Medulla oblongata (tissue), 1 donor: ENCODE results near the gene TMPRSS7.
A peak's percentile ranks its signal among the peaks of the same experiment; 100 is the strongest.

ENCODE experiments used
- DNase-seq: peaks from one replicate; pipeline ENCODE4 v3.0.0-alpha.2; 2015; ENCODE audit errors: extremely low spot score

The TMPRSS7 gene, protein sequence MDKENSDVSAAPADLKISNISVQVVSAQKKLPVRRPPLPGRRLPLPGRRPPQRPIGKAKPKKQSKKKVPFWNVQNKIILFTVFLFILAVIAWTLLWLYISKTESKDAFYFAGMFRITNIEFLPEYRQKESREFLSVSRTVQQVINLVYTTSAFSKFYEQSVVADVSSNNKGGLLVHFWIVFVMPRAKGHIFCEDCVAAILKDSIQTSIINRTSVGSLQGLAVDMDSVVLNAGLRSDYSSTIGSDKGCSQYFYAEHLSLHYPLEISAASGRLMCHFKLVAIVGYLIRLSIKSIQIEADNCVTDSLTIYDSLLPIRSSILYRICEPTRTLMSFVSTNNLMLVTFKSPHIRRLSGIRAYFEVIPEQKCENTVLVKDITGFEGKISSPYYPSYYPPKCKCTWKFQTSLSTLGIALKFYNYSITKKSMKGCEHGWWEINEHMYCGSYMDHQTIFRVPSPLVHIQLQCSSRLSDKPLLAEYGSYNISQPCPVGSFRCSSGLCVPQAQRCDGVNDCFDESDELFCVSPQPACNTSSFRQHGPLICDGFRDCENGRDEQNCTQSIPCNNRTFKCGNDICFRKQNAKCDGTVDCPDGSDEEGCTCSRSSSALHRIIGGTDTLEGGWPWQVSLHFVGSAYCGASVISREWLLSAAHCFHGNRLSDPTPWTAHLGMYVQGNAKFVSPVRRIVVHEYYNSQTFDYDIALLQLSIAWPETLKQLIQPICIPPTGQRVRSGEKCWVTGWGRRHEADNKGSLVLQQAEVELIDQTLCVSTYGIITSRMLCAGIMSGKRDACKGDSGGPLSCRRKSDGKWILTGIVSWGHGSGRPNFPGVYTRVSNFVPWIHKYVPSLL

DNA sequence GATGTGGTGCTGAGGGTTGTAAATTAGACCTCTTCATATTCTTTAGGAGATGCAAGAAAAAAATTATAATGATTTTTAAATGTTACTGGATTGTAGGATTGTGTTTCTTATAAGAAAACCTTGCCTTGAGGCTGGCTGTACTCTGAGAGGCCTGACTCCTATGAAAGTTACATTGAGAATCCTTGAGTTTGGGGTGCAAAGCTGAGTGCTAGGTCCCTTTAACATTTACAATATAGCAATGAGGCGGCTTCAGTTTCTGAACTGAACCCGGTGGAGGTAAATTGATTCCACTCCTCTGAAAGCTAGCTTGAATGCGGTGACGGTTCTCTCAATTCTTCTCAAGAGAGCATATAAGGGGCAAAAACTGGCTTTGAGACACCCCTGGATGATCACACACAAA lies at the start of gene TMPRSS7:
TMPRSS7 (plus strand) TSS at position 301 of the 400 bp plus-strand sequence. CDS start 110 bp downstream, outside the sequence.
- no peak for DNase-seq

DNA sequence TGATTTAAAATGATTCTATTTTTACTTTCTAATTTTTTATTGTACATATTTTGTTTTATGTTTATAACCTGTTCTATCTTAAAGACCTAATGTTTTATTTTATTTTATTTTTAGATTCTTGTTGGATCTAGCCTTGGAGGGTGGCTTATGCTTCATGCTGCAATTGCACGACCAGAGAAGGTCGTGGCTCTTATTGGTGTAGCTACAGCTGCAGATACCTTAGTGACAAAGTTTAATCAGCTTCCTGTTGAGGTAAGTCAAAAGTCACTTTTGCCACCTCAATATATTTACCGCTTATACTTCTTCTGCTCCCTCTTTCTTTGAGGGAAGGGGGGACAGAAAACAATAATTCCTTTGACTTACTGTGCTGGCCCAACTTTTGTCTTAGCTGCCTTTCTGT lies 47.7 kb upstream of the TMPRSS7 start:
- DNase-seq, result no peak

DNA sequence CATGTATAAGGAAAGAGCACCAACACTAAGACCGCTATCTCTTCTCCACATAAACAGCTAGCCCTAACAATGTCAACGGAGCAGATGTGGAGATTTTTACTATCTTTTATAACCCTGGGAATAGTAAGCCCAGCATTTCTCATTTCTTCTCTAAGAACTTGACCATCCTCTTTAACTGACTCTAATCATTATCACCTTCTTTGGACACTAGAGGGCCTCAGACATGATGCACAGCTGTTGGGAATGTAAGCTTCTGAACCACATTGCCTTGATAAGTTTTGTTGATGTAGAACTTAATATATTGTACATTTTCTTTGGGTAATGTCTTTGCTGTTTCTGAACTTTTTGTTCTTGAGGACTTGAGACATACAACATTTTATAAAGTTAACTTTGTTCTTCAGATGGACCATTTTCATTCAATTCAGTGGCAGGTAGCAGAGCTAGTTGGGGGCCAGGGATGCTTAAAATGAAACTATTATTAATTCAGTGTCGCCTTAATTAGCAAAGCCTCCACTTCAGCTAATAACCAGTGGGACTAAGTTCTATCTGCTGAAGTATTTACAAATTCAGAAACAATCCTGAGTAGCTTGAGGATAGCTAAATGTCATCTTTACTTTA lies 45.4 kb upstream of the TMPRSS7 start:
- DNase-seq, result peak; percentile 88

DNA sequence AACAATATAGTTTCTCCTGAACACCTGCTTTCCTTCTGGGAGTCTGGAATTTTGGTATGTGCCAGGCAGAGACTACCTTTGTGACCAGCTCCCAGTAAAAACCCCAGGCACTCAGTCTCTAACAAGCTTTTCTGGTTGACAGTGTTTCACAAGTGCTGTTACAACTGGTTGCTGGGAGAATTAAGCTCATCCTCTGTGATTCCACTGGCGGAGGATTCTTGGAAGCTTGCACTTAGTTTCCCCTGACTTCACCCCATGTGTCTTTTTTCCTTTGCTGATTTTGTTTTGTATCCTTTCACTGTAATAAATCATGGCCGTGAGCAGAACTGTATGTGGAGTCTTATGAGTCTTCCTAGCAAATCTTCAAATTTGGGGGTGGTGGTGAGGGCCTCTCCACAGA lies 41.5 kb upstream of the TMPRSS7 start:
- DNase-seq, result peak; percentile 40

DNA sequence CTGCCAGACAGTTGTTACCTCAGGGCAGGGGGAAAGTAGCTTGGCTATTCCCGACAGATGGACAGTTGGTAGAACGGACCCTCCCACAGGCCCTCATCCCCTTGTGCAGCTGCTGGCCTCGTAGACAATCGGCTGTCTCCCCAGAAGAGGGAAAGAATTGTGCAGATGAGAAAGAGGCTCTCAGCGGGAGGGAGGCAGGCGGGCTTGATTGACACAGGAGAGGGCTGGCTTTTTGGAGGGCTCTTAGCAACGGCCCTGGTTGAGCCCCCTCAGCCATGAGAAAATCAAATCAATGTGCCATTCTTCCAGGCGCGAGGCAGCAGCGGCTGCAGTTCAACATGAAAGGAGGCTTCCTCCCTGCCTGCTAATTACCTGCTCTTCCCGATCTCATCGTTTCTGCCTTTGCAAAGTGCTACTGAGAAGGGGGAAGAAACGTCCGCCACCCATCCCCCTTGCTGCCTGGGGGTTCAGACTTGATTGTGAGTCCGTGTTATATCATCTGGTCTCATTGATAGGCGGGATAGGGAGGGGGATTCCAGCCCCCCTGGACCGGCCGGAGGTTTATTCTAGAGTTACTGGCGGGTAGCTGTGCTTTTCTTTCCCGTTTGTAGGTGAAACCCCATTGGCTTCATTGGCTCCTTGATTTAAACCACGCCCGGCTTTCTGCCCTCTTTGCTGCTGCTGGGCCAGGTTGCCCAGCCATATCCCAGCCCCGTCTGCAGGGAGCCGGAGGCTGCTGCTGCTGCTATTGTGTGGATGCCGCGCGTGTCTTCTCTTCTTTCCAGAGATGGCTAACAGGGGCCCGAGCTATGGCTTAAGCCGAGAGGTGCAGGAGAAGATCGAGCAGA lies 35.7 kb upstream of the TMPRSS7 start, which contains the start of gene TAGLN3:
TAGLN3 (plus strand) TSS at position 287 of the 848 bp plus-strand sequence; CDS start at position 788, 501 bp downstream.
- DNase-seq, result peak; percentile 71

DNA sequence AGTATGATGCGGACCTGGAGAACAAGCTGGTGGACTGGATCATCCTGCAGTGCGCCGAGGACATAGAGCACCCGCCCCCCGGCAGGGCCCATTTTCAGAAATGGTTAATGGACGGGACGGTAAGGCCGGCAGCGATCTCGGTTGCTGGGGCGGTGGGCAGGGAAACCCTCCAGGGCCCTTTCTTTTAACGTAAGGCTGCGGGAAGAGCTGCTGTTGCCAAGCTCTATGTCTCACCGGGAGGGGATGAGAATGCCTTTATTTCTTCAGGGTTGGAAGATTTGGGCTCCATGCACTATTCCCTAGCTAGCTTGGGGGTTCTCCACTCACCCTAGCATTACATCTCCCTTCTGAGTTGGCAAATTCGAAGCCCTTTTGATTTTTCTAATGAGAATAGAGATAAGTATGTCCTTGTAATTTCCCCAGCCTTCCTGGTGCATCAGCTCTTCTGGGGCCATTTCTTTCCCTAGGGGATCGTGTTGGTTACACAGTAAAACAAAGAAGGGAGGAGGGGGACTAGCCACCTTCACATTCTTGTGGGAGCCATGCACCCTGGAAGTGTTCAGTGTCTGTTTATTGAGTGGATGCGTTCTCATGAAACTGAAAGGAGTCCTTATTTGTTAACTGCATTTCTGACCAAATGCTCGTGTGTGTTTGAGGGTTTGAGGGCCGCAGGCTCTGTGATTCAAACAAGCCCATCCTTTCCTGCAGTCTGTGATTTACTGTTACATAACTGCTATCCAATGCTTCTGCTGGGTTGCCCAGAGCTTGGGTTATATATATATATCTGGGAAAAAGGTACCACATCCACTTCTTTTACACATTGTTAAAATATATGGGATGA lies 34.8 kb upstream of the TMPRSS7 start:
- no peak for DNase-seq

DNA sequence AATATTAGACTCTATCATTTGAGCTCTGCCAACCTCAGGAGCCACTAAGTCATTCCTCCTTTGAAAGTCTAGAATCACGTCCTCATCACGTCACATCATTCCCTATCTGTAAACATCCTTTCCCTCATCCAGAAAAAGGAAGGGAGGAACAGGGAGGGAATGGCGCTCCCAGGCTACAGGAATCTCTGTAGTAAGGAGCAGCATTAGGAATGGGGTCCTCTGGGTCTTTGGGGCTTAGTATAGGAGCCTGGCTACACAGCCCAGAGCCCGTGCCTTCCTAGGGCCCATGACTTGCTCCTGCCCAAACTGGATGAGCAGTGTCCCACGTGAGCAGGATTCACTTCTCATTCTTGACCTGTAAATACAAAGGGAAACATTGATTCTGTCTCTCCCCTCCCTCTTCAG lies 34.2 kb upstream of the TMPRSS7 start:
- DNase-seq, result no peak

DNA sequence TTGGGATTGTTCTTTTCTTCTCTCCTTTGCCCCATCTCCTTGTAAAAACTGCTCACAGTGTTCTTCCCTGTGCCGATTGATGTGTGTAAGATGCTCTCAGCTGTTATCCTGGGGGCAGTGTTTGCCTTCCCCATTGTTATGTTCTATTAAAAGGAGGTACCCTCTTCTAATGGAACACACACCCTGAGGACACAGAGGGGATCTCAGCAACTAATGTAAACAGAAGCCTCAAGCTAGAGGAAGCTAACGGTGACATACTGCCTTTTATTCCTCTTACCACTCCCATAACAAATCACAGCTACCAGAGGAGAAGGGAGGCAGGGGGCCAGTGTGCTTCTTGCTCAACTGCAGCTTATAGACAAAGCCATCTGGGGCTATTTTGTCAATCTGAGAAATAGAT lies 33.6 kb upstream of the TMPRSS7 start:
- DNase-seq, result no peak

DNA sequence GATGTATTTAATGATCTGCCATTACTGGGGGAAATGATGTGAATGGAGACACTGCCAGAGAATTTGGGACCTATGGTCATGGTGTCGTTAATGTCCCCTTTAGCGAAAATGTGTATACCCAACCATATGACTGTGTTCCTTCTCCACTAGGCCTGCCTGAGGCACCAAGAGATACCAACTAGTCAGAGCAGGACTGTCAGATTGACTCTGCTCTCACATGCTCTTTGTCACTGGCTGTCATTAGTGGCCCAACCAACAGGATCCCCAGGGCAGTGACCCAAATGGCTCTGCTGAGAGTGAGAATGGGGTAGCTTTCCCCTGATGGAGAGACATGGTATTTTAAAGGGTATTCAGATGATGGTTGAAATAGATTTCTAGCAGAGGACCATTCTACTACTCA lies 33.0 kb upstream of the TMPRSS7 start:
- DNase-seq, result no peak

DNA sequence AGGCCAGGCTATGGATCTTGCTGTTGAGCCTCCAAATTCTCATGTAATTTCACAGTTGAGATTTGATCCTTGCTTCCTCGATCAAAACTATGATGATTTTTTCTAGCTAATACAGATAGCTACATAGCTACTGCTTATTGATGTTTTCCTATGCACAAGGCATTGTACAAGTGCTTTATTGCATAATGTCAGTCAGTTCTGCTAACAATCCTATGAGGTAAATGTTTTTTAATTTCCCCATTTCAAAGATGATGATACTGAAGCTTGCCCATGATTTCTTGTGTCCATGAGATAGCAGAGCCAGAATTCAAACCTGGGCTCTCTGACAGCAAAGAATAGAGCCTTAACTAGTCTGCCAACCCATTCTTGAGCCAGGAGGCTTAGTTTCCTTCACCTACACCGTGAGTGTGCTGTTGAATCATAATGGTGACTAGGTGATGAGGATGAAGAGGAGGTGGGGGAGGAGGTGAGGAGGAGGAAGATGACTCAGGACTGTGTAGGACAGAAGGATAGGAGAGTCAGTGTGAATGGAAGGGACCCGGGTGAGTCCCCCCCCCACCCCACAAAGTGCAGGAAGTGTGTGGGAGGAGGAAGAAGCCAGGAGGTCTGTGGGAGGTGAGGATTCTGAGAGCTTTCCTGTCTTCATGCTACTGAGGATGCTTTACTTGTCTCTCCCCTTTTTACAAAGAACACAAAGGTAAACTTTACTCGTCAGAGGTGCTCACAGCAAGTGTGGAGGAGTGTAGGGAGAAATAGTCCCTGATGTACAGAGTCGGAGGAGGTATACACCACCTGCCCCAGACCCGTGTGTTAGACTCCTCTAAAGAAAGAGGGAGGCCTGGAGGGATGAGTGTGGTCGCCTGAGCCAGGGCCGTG lies 32.2 kb upstream of the TMPRSS7 start:
- no peak for DNase-seq

DNA sequence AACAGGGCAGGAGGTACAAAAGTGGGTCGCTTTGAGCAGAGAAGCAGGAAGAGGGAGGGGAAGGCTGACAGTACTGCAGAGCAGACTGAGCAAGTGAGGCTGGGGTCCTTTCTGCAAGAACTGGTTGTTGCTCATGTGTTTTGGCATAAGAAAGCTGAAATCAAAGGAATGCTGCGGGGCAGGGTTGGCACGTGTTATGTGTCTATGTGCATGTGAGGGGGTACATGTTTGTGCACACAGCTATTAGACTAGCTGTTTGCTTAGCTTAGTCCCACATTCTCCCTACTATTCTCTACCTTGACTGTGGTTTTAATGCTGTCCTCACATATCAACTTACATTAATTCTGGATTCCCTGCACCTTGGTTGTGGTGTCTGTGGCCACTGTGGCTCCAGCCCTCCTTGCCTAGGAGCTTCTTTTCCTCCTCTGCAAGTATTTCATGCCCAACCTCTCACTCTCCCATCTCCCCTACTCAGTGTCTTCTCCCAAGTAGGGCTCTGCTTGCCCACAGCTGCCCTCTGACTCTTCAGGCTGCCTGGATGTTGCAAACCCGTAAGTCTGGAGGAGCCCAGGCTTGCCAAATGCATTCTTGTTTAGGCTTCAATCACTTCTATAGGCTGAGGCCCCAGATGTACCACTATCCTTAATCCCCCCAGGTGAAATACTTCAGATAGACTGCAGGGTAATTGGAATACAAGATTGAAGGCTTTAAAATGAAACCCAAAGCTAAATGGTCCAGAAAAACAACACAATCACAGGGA lies 31.0 kb upstream of the TMPRSS7 start:
- no peak for DNase-seq

DNA sequence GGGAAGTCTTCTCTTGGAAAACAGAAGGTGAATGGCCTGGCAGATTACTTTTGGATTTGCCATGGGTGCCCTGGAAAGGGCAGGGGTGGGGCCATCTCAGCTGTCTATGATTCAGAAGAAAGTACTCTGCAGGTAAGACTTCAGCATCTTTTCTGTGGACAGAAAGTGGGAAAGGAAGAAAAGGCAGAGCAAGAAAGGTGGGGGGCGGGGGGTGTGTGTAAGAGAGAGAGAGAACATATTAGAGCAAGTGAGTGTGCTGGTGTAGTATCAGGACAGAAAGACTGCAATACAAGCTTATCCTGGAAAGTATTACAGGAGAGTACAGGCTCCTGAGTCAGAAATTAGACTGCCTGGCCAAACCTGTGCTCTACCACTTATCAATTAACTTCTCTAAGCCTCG lies 30.3 kb upstream of the TMPRSS7 start:
- DNase-seq, result no peak

DNA sequence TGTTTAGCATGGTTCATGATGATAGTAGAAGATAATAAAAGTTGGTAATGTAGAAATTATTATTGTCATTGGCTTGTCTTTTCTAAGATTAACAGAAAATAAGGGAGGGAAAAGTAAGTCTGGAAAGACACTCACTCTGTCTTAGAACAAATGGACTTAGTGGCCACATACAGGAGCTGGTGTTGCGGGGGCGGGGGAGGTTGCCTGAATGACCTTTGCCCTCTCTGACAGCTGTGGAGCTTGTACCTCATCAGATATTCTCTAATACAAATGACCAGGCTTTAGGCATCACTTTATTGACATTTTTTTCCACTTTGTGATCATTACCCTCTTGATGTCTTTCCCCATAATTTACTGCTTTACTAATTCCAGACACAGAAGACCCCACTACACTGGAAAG lies 29.9 kb upstream of the TMPRSS7 start:
- no peak for DNase-seq

DNA sequence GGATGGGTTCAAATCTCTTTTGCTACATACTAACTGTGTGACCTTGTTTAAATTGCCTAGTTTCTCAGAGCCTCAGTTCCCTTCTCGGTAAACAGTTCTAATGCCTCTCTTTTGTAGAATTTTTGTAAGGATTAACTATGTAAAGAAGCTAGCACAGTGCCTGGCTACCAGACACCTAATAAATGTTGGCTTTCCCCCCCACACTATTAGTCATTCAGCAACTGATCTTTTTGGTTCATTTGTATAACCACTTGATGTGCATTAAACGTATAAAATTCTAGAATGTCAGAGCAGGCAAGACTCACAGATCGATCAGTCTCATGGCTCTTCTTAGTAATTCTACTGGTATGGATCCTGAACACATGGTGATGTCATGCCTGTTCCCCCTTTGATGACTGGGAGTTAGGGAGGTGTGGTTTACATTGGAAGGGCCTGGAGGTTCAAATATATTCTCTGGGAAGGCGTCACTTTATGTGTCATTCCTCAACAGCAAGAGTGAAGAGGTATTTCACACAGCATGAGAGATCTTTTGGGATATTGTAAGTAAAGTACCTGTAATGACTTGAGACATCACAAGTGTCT lies 29.4 kb upstream of the TMPRSS7 start:
- no peak for DNase-seq

DNA sequence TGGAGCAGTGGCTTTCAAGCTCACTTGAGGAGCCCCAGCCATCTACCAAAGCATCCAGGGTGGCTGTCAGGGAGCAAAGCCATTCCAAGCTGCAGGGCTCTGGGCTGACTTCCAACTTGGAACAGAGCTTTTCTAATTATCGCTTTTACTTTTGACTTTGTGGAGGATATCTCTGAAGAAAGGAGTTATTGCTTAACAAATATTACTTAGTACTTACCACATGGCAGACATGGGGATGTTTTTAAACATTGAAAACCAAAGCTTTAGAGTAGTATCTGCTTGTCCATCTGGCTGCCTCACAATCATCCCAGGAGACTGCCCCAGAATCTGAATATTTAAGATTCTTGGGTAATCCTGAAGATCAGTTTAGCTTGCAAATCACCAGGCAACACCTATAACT lies 26.9 kb upstream of the TMPRSS7 start:
- no peak for DNase-seq

DNA sequence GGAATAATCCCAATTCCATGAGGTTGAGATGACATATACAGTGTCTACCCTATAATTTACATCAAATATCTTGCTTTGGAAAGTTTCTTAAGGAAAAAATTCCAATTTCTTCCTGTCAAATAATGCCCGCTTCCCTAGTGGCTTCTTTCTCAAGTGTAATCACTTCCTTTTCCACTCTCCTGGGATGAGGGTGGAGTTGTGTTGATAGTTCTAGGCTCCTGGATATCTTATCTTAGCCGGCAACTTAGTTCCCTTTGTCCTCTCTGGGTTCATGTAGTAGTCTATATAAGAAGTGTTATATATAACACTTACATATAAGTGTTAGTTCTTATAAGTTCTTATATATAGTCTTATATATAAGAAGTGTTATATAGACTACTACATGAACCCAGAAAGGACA lies 24.9 kb upstream of the TMPRSS7 start:
- DNase-seq, result no peak

DNA sequence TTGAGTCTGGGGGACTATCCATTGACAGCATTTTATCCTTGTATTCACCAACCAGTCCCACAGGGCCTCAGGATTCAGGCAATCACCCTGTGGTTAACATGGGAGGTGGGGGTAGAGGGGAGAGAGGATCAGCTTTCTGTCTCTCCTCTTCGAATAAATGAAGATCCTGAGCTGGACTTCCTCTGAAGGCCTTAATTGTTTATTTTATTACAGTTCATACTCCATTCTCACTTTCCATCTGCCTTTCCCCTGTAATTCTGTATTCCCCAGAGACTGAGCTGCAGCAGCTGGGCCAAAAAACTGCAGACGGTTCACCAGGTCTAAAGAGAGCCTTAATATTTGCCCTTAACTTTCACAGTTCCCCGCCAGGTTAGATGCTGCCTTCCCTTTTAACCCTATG lies 23.9 kb upstream of the TMPRSS7 start:
- DNase-seq, result no peak

DNA sequence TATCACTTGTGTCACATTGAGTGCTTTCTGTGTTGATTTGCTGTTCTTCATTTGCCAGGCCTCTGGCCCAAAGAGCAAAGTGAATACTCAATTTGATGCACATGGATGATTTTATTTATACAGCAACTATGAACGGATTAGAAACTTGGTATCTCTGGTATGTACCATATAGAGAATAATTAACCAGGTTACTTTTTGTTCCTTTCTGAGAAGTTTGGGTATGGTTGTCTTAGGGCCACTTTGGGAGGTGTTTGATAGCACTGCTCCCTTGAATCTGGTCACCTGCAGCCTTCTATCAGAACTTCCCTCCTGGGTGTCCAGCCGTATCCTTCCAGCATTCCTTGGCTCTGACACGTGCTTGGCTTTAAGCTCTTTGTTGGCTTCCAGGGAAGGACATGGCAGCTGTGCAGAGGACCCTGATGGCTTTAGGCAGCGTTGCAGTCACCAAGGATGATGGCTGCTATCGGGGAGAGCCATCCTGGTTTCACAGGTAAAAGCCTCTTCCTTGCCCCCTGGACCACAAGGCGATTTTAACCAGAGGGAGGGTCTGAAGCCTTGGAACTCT lies 23.1 kb upstream of the TMPRSS7 start:
- no peak for DNase-seq
